M059J (cell line): ENCODE measurements around the gene DNMT3A. TPM values are rescaled to one million over a fixed set of nuclear protein-coding genes. Genes with fewer than 3 reads are reported as not detected.

Source experiments
- DNase-seq: peaks from one replicate; pipeline ENCODE4 v3.0.0-alpha.2; 2012; ENCODE audit warnings: low read depth
- total RNA-seq: library from RNA; depleted of rRNA; stranded (reverse); fragments of >200 nt; shearing (Covaris generic); gene quantifications from 2 replicates; pipeline ENCODE4 v1.2.3, GENCODE V29; 2014

DNMT3A gene
- total RNA-seq, 1 experiment from 2014 or later = 3.9 TPM

DNA sequence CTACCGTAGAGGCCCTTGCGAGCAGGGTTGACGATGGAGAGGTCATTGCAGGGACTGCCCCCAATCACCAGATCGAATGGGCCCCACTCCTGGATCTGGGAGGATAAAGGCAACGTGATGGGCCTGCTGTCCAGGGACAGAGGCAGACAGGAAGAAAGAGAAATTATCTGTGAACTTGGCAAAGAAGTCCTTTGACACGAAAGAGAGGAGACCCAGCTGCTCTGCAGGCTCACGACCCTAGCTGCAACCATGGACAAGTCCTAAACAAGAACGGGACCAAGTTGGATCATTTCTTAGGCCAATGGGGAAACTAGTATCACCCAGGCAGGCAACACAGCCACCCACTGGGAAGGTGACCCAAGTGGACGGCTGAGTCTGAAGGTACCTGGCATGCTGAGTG lies 101.1 kb downstream of the DNMT3A start:
- DNase-seq = no peak

DNA sequence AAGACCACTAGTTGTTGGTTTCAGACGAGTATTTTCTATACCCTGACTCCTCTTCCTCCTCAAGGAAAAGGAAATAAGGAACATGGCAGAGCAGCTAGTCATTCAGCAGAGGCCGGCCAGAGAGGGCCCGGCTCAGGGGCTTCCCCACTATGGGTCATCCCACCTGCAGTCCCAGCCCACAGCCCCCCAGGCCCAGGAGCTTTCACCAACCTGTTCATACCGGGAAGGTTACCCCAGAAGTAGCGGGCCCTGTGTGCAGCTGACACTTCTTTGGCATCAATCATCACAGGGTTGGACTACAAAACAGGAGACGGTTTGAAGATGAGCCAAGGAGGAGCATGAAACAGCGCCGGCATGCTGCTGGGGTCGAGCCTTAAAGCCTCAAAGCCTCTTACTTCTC lies 102.8 kb downstream of the DNMT3A start:
- DNase-seq = no peak

DNA sequence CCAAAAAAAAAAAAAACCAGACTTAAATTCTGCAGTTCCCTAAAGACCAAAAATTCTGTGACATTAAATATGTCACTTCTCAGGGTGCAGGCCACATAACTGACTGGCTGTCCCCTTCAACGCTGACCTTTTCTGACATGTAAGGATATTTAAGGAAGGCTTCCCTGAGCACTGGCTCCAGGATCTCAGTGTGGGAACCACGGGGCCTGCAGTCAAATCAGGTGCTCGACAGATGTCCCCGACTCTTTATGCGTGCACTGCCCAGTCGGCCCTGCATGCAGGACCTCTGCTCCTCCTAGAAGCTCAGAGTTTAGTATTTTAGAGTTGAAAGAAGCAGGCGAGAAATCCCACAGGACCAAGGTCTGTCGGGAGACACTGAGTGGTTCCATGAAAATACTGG lies 104.0 kb downstream of the DNMT3A start:
- DNase-seq = no peak

DNA sequence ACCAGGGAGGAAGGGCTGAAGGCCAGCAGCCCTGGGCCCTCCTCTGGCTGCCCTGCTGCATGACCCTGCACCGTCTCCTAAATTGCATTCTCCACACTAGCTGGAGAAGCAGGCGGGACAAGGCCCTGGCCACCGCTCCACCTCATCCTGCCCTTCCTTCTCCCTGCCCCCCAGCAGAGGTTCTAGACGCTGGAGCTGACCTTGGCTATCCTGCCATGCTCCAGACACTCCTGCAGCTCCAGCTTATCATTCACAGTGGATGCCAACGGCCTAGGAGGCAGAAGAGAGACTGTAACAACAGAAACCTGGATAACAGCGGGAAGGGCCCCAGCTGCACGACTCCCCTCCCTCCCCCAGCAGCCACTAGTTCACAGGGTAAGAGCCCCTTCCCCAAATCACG lies 105.0 kb downstream of the DNMT3A start:
- DNase-seq = no peak

DNA sequence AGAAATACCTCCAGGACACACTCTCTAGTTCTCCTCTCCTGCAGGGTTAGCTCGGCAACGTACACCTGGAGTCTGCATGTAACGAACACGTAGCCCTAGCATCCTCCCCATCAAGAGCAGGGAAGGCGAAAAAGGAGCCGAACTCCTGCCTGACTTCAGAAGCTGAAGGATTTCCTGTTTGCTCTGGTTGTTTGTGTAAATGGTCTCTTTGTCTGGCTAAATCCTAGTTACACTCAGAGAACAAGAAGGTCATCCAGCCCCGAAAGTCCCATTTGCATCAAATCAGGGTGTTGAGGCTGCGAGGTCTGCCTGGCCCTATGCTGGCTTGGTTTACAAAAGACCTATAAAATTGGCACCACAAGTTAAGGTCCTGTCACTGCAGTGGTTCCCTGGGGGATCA lies 107.0 kb downstream of the DNMT3A start:
- no peak for DNase-seq

DNA sequence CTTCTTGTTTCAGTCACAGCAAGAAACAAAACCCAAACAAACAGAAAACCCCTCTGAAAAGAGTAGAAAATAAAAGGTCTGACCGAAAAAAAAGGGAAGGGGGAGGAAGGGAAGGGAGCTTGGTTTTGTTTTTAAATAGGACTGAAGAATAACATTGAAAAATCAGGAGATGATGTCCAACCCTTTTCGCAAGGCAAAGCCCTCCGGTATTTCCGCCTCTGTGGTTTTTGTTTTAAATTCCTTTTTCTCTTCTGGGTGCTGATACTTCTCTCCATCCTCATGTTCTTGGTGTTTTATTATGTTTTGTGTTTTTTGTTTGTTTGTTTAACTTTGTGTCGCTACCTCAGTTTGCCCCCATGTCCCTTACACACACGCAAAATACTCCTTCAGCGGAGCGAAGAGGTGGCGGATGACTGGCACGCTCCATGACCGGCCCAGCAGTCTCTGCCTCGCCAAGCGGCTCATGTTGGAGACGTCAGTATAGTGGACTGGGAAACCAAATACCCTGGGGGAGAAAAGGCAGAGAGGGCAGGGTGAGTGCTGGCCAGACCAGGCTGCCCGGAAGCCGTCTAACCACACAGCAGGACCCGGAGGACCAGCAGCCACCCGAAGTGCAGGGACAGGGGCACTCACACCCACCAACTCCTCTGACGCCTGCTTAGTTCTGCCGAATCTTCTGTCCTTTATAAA lies 107.7 kb downstream of the DNMT3A start:
- no peak for DNase-seq

DNA sequence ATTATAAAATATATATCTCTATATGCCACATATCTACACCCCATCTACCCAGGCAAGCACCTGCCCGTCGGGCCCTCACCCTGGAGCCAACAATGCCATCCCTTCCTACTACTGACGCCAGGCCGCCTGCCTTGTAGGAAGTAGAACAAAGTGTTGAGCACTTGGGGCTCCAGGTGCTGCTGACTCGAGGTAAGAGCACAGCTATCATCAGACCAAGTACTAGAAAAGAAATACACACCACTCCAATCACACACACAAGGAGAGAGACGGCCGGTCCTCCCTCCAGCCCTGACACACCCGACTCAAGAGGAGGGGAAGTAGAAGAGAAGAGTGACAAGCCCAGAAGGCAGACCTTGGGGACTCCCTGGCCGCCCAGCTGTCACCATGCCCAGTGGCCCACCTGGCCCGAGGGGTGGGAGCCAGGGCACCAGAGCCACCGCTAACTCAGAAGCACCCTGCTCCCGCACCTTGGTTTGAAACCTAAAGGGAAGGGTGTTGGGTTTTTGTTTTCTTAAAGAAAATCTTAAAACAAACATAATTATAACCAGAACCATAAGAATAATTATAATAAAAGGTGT lies 109.4 kb downstream of the DNMT3A start:
- DNase-seq = no peak

DNA sequence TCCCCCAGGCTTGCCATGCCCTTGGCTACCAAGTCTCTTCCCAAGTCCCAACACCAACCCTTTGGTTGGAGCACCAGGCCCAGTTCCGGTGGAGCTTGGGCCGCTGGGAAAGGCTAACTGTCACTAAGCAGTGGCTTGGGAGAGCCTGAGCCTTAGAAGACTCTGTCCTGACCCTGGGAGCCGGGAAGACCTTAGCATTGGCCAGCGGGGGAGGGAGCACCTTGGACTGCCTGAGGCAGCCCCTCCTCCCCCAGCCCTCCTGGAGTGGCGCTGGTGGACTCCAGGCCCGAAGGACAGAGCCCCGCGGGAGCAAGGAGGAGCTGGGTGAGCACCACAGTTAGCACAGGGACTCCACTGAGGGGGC lies 110.8 kb downstream of the DNMT3A start:
- no peak for DNase-seq

DNA sequence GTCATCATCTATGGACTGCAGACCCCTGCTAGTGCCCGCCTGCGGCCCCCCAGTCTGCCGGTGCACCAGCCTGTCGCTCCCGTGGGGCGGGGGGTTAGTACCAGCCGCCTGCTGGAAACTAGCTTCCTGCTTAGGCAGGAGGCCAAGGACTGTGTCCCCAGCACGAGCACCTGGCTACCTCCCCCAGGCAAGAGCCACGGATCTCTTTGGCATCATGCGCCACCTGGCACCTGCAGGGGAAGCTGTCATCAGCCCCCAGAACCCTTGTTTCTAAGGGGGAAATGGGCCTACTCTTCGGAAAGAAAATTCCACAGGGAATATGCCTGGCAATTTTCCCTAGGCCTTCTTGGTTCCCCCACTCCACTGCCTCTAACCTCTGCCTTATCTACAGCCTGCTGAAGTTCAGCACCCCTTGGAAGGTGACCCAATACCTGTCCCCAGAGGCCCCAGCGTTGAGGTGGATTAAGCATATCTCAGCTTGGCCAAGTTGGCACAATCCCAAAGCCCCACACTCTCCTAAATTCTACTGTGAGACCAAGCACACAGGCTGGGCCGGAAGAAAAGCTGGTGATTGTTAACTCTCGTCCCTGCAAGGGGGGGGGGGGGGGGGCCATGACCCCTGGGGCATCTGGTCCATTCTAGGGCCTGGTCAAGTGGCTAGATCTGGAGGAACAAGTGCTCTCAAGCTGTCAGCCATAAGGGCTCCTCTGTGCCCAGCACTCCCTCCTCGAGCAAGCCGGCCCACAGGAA lies 111.4 kb downstream of the DNMT3A start:
- DNase-seq = no peak

DNA sequence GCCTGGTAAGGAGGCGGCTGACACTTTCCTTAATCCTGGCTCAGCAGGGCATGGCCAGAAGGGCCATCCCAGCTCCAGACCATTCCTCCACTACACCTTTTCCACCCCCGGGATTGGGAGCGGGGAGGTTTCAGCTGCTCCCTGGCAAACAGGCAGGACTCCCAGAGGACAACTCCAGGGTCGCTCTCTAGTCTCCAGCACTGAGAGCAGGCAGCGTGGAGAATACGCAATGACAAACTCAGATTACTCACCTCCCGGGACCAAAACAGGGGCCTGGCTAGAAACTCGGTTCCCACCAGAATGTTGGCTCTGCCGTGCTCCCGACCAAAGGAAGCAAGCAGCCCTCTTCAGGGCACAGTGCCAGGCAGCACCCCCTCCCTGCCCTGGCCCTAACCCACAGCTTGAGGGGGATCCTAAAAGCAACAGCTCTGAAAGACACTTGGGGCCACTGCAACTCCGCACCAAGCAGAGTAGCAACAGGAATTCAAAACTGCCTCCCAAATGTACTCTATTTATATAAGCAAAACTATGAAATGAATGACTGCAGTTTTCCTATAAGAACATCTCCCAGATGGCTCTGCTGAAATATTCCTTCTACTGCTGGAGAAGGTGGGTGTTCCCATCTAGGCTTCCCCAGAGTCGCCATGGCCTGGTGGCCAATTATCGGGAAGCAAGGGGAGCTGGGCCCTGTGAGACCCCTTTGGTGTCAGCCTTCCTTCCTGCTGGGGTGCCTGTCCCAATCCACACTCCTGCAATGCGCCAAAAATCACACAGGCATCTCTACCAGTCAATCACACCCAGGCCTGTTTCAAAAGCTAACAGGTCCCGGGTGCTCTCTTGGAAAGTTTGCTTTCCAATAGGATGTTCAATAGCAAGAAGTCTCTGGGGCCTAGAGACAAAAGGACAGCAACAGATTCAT lies 112.2 kb downstream of the DNMT3A start:
- no peak for DNase-seq

DNA sequence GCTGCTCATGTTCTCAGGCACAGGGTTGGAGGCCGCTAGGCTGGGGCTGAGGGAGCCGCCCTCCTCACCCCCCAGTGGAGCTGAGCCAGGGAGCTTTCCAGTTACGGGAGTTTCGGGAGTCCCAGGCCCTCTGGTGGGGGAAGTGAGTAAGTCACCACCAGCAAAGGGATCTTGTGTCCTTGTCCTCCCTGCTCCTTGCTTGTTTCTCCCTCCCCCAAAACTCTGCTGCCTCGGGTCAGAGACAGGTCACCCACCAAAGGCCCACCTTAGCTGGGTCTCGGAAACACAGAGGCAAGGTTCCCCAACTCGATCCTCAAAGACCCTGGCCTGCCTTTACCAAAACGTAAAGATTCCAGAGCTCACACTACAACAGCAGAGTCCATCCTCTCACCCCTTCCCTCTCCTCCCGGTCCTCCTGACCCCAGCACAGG lies 112.9 kb downstream of the DNMT3A start:
- DNase-seq = peak; percentile 71

DNA sequence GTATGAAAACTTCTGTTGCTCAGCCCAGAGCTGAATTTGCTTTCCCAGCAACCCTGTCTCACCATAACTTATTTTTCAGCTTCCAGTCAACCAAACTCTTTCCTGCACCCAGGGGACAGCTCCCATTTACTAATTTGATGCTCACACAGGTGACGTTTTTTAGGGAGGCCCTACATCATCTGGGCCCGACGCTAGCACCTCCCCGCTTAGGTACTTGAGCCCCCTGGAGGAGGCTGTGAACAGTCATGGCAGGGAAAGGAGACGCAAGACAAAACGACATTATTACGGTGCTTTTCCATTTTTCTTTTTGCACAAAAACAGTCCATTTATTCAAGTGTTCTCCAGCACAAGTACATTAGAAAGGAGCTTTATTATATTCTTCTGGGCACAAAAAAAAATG lies 114.1 kb downstream of the DNMT3A start:
- DNase-seq = no peak

DNA sequence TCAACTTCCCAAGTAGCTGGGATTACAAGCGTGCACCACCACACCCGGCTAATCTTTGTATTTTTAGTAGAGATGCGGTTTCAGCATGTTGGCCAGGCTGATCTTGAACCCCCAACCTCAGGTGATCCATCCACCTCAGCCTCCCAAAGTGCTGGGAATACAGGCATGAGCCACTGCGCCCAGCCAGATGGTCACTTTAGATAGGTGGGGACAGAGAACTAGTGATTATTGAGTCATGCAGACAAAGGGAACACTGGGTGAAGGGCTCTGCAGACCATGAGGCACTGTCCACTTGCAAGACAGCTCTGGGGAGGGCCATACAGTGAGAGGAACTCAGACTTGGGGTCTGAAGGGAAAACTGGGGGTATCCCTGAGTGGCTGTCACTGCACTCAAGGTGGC lies 114.9 kb downstream of the DNMT3A start:
- DNase-seq = no peak

DNA sequence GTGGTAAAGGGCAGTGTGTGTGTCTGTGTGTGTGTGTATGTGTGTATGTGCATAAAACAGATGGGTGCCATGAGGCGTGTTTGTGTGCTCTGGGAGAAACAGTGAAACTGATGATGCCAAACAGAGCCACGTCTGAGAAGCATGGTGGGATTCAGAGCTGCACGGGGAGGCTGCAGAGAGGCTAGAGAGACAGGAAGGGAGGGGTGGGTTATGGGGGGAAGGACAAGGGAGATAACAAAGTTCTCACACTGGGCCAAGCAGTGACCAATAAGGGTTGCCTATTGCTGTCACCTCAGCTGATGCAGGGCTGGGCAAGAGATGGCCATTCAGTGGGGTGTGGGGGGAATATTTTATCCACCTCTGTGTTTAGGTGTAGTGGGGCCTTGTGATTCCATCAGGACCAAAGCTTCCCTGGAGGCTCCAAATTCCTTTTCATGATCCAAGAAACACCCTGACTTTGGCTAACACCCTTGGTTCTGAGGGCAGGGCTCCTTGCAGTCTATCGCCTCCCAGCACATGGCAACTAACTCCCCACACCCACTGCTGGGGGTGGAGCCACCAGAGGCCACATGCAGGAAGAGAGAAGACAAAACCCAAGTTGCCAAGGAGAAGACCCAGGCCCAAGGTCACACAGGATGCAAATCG lies 119.1 kb downstream of the DNMT3A start:
- DNase-seq = no peak

DNA sequence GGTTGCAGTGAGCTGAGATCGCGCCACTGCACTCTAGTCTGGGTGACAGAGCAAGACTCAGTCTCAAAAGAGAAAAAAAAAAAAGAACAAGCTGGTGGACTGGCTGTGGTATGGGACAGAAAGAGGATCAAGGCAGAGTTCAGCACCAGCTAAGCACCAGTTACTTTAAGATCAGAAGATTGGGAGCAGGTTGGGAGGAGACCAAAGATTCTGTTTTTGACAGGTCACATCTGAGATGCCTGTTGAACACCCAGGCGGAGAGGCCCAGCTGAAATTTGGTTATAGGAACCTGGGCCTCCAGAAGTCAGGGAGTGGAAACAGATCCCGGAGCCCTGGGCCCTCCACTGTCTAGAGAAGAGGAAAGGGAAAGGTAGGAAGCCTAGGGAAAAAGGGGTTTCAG lies 120.1 kb downstream of the DNMT3A start:
- no peak for DNase-seq

DNA sequence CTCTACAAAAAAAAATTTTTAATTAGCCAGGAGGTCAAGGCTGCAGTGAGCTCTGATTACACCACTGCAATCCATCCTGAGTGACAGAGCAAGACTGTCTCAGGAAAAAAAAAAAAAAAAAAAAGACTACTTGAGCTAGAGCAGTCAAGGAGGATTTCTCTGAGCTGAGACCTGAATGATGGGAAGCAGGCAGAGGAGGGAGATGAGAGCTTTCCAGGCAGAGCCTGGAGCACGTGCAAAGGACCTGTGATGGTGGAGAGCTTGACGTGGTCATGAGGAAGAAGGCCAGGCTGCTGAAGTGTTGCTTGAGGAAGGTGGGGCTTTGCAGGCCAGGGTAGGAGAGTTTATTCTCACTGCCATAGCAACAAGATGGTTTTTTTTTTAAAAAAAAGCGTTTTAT lies 121.4 kb downstream of the DNMT3A start:
- no peak for DNase-seq

DNA sequence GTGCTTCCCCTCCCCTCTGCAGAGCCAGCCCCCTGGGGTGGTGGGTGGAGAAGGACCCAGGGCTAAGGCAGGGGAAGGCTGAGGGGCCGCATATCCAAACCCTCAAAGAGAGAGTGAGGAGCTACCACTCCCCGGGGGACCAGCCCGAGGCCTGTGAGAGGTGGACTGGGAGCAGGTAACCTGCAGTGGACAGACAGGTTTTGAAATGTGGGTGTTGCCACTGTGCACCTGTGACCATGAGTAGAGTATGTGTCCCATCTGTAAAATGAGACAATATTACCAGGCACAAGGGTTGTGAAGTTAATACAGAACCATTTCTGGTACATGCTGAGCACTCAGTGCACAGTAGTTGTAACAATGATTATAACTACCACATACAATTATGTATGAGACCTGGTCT lies 122.1 kb downstream of the DNMT3A start:
- no peak for DNase-seq

DNA sequence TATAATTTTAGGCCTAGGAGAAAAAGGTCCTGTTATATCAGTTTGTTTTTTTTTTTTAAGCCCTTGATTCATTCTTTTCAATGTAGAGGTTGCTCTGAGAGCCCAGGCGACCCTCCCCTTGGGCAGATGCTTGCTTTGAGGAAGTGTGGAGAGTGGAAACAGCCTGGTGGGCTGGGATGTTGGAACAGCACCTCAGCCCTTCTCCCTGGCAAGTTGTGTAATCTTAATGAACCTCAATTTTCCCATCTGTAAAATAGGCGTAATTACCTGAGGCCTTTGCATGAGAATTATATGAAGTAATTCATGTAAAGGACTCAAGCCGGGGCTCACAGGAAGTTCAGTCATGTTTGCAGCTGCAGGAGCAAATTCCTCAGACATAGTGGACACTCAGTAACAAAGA lies 123.6 kb downstream of the DNMT3A start:
- no peak for DNase-seq

DNA sequence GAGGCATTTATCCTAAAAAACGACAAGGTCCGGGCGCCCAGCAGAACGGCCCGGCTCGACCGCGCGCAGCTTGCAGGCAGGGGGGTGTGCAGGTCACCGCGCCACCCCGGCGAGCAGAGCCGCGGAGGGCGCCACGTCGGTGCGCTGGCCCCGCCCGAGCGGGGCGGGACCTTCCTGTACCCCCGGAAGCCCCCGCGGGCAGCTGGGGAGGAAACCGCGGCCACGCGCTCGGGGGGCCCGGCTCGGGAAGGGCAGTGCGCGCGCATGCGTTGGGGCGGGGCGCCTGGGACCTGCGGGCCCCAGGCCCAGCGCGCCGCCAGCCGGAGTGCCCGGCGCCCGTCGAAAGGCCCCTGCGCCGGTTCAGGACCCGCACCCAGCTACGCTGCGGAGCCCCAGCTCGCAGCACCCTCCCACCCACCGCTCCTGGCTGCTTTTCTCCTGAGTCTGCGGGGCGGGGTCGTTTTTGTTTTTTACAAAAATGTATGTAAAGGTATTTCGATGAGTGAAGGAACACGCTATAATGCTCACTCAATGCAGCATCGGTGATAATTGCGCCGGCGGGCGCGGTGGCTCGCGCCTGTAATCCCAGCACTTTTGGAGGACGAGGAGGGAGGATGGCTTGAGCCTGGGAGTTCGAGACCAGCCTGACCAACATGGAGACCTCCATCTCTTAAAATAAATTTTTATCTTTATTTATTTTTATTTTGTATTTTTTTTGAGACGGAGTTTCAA lies 125.6 kb downstream of the DNMT3A start:
- no peak for DNase-seq

DNA sequence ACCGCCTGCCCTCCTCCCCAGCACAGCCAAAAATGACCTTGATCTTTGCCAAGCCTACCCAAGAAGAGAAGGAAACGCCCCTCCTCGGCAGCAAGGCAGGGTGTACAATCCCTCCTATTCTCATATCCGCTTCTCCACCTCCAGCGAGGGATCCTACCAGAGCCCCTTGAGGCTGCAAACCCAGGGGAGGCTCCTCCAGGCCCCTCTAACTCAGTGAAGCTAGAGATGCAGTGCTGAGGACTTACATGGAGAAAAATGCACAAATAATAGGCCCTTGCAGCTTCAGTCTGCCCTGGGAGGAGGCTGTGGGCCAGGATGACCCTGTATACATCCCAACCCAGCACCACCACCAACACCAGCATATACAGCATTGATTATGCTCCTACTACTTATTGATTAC lies 126.5 kb downstream of the DNMT3A start:
- DNase-seq = no peak

DNA sequence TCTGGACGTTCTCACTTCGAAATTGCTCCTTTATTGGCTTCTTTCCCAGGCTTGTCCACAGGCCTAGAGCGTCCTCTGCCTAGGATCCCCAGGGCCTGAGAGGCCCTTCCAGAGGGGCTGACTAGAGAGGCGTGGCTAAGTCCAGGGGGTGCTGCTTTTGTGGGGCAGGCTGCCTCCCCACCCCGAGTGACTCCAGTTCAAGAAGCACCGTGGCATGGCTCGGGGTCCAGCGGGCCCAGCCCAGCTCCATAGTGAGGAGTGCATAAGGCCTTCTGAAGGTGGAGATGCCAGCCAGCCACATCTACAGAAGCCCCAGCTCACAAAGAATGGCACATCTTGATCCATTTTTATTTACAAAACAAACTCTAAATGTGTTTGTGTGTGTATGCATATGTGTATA lies 128.5 kb downstream of the DNMT3A start:
- no peak for DNase-seq
